ENCODE measurements around the gene PTPRN2.
"Not testable (repeated sequence)": the region's sequence is repeated elsewhere in the genome, so short reads cannot be mapped to it uniquely, and the experiment has no call there.

PTPRN2 gene

GRCh38 chr7:157928171-157928794 is 659.3 kb downstream of the PTPRN2 start:
- DNase-seq, result no peak

GRCh38 chr7:157927313-157927925 is 660.2 kb downstream of the PTPRN2 start:
- DNase-seq, result no peak

- DNase-seq, result no peak
Measured at GRCh38 chr7:157926521-157927150, 661.0 kb downstream of the PTPRN2 start.

GRCh38 chr7:157926107-157926506 is 661.5 kb downstream of the PTPRN2 start:
- DNase-seq, result no peak

GRCh38 chr7:157925383-157925875 is 662.2 kb downstream of the PTPRN2 start:
- DNase-seq, result no peak

GRCh38 chr7:157923903-157924630 is 663.6 kb downstream of the PTPRN2 start:
- DNase-seq, result no peak

GRCh38 chr7:157922576-157922975 is 665.0 kb downstream of the PTPRN2 start:
- no peak for DNase-seq

- DNase-seq, result no peak
Measured at GRCh38 chr7:157918326-157919080, 669.1 kb downstream of the PTPRN2 start.

GRCh38 chr7:157916946-157917640 is 670.5 kb downstream of the PTPRN2 start:
- no peak for DNase-seq

- no peak for DNase-seq
Measured at GRCh38 chr7:157910446-157910845, 677.2 kb downstream of the PTPRN2 start.

GRCh38 chr7:157910045-157910444 is 677.6 kb downstream of the PTPRN2 start:
- not testable (repeated sequence) for DNase-seq

- no peak for DNase-seq
Measured at GRCh38 chr7:157909370-157909769, 678.3 kb downstream of the PTPRN2 start.

GRCh38 chr7:157908006-157908782 is 679.4 kb downstream of the PTPRN2 start:
- DNase-seq, result no peak

- DNase-seq, result no peak
Measured at GRCh38 chr7:157907091-157907490, 680.5 kb downstream of the PTPRN2 start.

GRCh38 chr7:157906583-157906982 is 681.0 kb downstream of the PTPRN2 start:
- no peak for DNase-seq

GRCh38 chr7:157905651-157906461 is 681.8 kb downstream of the PTPRN2 start:
- DNase-seq, result no peak

- no peak for DNase-seq
Measured at GRCh38 chr7:157904866-157905570, 682.6 kb downstream of the PTPRN2 start.

GRCh38 chr7:157904211-157904865 is 683.3 kb downstream of the PTPRN2 start:
- DNase-seq, result no peak

GRCh38 chr7:157903710-157904109 is 683.9 kb downstream of the PTPRN2 start:
- no peak for DNase-seq

All from stimulated activated CD4-positive, alpha-beta T cell treated with anti-CD3 and anti-CD28 coated beads, Interleukin-4, amount 100 ng/mL, for 1 hour (primary cell).